Measurements from ENCODE around the gene MSRB2.

Gene MSRB2

DNA sequence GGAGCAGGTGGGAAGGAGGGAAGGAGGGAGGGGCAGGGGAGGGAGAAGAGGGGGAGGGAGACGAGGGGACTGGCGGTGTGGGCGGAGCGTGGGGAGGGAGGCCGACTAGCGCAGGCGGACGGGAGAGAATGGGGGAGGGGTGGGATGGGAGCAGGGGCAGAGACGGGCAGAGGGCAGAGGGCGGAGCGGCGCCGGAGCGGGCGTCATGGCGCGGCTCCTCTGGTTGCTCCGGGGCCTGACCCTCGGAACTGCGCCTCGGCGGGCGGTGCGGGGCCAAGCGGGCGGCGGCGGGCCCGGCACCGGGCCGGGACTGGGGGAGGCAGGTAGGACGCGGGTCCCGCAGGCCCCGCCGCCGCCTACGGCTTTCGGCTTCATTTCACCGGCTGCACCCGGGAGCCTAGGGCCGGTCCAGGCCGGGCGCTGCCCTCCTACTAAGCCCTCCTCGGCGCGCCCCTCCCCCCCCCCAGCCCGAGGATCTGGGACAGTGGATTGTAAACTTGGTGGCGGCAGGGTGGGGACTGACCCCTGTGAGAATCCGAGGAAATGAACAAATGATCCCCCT is at the start of gene MSRB2:
Gene MSRB2, plus strand, starts transcription at position 176 of the 562 bp plus-strand sequence. Its CDS starts 30 bp downstream, at position 206.
- peak within 1 kb of the TSS; percentile 99 to 100 (median 99) for H3K27ac Mint-ChIP-seq

GRCh38 chr10:23046027-23046426 is 49.4 kb upstream of the MSRB2 start:
- H3K4me1 Mint-ChIP-seq = peaks cover 43% of the 10 kb centered on the region
- no peaks in the 10 kb centered on the region for H3K27me3 Mint-ChIP-seq (ENCODE audit: low read depth)
- peak overlapping the region; percentile 66 to 92 (median 73) for H3K27ac Mint-ChIP-seq
- TF ChIP-seq CTCF (IDR thresholded peaks at IDR 0.05; ENCODE audit: unreplicated experiment in 3 of 3) = no peak
- no peaks in the 10 kb centered on the region for H3K36me3 Mint-ChIP-seq (ENCODE audit: low read depth)
- H3K9me3 Mint-ChIP-seq = peaks cover 8% of the 10 kb centered on the region
- peak overlapping the region in 1 of 3 experiments; percentile 38 for H3K4me3 Mint-ChIP-seq

More for the DNA sequence above, at the start of gene MSRB2:
- Mint-ChIP-seq H3K27me3 (ENCODE audit: low read depth) (no peaks in the 10 kb centered on the region), H3K9me3 (peaks cover 40% of the 10 kb centered on the region), H3K4me1 (peaks cover 35% of the 10 kb centered on the region), H3K36me3 (ENCODE audit: low read depth) (peaks cover 31% of the 10 kb centered on the region), H3K4me3 (peak within 1 kb of the TSS; percentile 91 to 98 (median 97))
- no peak for TF ChIP-seq CTCF (IDR thresholded peaks at IDR 0.05; ENCODE audit: unreplicated experiment in 3 of 3)

- Mint-ChIP-seq H3K36me3 (ENCODE audit: low read depth) (no peaks in the 10 kb centered on the region), H3K27me3 (ENCODE audit: low read depth) (no peaks in the 10 kb centered on the region), H3K4me3 (peak overlapping the region in 1 of 3 experiments; percentile 69), H3K9me3 (peaks cover 7% of the 10 kb centered on the region), H3K27ac (peak overlapping the region; percentile 73 to 92 (median 85)), H3K4me1 (peaks cover 52% of the 10 kb centered on the region)
- TF ChIP-seq CTCF (IDR thresholded peaks at IDR 0.05; ENCODE audit: unreplicated experiment in 3 of 3) = no peak
These were observed 48.0 kb upstream of the MSRB2 start for GRCh38 chr10:23047201-23048050.

DNA sequence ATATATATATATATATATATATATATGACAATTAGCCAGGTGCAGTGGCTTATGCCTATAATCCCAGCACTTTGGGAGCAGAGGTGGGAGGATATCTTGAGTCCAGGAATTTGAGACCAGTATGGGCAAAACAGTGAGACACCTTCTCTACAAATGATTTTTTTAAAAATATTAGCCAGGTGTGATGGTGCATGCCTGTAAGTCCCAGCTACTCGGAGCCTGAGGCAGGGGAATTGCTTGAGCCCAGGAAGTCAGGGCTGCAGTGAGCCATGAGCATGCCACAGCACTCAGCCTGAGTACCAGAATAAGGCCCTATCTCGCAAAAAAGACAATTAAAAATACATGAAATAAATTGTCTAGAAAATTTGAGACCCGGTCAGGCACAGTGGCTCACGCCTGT is 47.2 kb upstream of the MSRB2 start:
- no peak for TF ChIP-seq CTCF (IDR thresholded peaks at IDR 0.05; ENCODE audit: unreplicated experiment in 3 of 3)
- Mint-ChIP-seq H3K36me3 (ENCODE audit: low read depth) (no peaks in the 10 kb centered on the region), H3K4me1 (peaks cover 57% of the 10 kb centered on the region), H3K27ac (no peak overlapping the region), H3K27me3 (ENCODE audit: low read depth) (no peaks in the 10 kb centered on the region), H3K4me3 (no peak overlapping the region), H3K9me3 (peaks cover 4% of the 10 kb centered on the region)

DNA sequence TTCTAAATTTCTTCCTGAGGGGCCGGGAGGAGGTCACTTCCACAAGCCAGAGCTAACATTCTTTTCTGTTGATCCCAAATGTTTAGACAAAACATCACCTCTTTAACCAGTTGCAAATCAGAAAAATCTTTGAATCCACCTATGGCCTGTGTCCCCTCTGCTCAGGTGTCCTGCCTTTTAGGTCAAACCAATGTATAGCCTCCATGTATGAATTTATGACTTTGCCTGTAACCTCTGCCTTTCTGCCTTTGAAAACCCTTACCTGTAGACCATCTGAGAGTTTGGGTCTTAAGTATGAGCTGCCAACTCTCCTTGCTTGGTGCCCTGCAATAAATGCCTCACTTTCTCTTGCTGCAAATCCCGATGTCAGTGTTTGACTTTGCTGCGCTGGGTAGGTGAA is 44.1 kb upstream of the MSRB2 start:
- no peak for TF ChIP-seq CTCF (IDR thresholded peaks at IDR 0.05; ENCODE audit: unreplicated experiment in 3 of 3)
- peaks cover 72% of the 10 kb centered on the region for H3K4me1 Mint-ChIP-seq
- H3K9me3 Mint-ChIP-seq = no peaks in the 10 kb centered on the region
- no peaks in the 10 kb centered on the region for H3K27me3 Mint-ChIP-seq (ENCODE audit: low read depth)
- no peaks in the 10 kb centered on the region for H3K36me3 Mint-ChIP-seq (ENCODE audit: low read depth)
- peak overlapping the region in 1 of 3 experiments; percentile 38 for H3K27ac Mint-ChIP-seq
- H3K4me3 Mint-ChIP-seq = no peak overlapping the region
